HG03097 (cell line): ENCODE results near the gene CRB1.

Experiments used
- ATAC-seq: cut with Tn5 transposase; IDR thresholded peaks from one replicate; pipeline ENCODE4 v1.9.1; 2021; ENCODE audit not compliant: unreplicated experiment, low FRiP score

Gene CRB1

GRCh38 chr1:197302775-197303174, 34.7 kb downstream of the CRB1 start:
- ATAC-seq: no peak

GRCh38 chr1:197303463-197303862, 35.4 kb downstream of the CRB1 start:
- no peak for ATAC-seq

GRCh38 chr1:197304638-197305200, 36.7 kb downstream of the CRB1 start:
- ATAC-seq: no peak

DNA sequence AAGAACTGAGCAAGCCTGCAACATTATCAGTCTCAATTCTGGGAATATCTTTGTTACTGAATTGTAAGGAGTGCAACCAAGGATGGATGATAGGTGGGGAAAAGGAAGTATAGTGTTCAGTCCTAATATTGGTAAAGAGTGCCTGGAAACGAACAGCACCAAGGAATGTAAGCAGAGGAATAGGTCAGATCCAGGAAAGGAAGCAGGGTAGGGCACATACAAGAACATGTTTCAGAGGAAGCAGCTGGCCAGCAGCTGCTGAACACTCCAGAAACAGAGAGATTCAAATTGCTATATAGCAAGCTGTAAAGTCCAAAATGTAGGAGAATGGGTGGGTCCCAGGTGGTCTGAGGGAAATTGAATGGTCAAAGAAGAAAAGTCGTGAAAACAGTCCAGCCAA, 37.9 kb downstream of the CRB1 start:
- ATAC-seq: no peak

GRCh38 chr1:197306381-197307062, 38.5 kb downstream of the CRB1 start:
- no peak for ATAC-seq

DNA sequence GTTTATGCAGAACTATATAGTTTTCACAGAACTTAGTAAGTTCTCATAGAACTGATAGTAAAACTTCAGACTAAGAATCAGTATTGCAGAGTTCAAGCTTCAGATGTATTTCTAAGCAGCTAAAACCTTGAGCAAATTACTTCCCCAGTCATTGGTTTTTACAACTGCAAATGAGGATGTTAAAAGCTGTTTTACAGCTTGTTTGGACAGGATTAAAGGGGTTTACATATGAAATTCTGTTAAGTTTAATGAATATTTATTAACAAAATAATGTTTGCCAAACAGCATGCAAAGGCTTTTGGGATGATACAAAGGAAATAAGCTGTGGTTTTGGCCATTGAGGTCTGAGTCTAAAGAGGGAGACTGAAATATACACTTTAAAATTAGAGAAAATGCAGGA, 39.1 kb downstream of the CRB1 start:
- ATAC-seq: no peak

DNA sequence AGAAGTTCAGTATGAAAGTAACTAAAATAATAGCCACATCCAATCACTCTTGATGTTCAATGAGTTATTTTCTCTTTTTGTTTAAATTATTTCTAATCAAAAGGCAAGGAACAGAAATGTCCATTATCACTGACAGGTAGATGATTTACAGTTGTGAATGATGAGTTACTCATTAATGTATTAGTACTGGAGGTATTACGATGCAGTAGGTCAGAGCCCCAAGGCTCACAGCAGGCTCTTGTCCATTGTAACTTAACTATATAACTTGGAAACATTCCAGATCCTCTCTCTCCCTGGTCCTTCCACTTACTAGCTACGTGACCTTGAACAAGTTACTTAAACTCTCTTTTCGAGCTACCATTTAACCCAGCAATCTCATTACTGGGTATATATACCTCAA, 39.5 kb downstream of the CRB1 start:
- no peak for ATAC-seq

DNA sequence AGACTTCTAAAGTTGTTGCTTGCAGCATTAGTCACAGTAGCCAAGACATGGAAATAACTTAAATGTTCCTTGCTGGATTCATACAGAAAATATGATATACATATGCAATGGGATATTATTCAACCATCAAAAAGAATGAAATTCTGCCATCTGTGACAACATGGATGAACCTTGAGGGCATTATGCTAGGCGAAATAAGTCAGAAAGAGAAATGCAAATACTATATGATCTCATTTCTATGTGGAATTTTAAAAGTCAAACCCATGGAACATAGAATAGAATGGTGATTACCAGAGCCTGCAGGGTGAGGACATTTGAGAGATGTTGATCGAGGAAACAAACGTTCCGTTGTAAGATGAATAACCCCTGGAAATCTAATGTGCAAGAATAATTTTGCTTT, 43.0 kb downstream of the CRB1 start:
- ATAC-seq: no peak

GRCh38 chr1:197312163-197312562, 44.1 kb downstream of the CRB1 start:
- no peak for ATAC-seq

DNA sequence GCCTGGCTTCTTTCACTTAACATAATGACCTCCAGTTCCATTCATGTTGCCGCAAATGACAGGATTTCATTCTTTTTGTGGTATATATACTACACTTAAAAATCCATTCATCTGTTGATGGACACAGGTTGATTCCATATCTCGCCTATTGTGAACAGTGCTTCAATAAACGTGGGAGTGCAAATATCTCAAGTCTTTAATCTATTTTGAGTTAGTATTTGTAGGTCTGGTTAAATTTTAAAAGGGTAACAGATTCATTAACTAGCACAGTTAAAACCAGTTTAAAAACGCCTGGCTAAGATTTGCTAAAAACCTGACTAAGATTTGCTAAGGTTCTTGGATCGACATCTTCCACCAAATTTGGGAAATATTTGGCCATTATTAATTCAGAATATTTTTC, 45.7 kb downstream of the CRB1 start:
- no peak for ATAC-seq

DNA sequence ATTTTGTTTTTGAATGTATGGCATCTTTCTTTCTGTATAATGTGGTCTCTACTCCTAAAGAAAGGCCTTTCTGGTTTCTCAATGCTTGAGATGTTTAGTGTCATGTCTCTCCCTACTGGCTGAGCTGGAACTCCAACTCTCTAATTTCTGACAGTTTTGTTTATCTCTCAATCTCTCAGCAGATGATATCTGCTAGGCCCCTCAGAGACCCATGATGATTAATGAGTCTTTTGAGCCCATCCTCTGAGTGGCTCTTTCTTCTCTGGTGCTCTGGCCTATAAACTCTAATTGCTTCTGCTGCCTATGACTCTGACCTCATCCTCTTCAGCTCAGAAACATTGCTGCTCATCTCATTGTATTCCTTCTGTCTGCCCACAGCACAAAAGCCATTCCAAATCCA, 46.6 kb downstream of the CRB1 start:
- no peak for ATAC-seq

DNA sequence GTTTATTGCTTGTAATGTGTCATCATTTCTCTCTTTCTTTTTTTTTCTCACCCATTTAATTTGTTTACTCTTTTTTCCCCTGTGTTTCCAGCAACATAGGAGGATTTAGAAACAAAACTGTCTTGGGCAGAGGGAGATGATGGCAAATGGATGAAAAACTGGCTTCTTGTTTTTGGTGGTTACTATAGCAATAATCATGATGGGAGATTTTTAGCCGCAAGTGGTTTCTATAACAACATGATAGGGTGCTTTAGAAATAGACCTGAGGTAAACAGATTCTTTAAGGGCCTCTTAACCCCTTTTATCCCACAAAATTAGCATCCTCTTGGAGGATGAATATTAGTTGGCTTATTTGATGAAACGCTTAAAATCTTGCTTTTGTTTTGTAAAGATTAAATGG, 51.6 kb downstream of the CRB1 start:
- ATAC-seq: no peak

- no peak for ATAC-seq
These were observed 53.0 kb downstream of the CRB1 start for GRCh38 chr1:197320991-197321531.

- ATAC-seq: no peak
These were observed 53.8 kb downstream of the CRB1 start for GRCh38 chr1:197321811-197322210.

- ATAC-seq: no peak
These were observed 59.8 kb downstream of the CRB1 start for GRCh38 chr1:197327776-197328364.

- no peak for ATAC-seq
These were observed 62.2 kb downstream of the CRB1 start for GRCh38 chr1:197330213-197330612.

DNA sequence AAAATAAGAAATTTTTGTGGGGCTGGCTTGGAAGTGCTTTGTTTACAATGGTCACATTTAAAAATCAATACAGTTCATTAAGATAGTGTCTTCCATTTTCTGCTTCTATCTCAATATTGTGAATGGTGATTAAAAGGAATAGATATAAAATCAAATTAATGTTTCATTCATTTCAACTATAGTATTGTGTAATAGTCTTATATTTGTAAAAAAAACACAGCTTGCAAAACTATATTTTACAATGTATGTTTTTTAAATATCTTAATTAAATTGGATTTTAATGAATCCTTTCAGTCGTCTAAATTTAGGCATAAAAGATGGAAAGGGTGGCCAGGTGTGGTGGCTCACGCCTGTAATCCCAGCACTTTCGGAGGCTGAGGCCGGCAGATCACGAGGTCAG, 63.5 kb downstream of the CRB1 start:
- ATAC-seq: no peak

DNA sequence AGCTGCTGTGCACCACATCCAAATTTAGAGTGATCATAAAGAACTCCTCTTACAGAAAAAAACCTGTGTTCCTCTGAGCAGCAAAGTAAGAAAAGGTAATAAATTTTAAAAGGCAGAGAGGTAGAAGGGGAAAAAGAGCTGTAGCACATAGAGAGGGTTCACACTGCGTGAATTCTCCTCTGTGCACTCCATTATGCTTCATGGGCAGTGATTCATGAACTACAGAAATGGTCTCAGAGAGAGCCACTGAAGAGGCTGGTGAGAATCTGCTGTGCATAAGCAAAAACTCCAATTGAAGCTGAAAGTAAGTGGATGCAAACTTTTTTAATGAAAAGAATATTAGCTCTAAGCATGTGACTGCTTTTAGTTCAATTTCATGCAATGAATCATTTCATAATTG, 65.0 kb downstream of the CRB1 start:
- no peak for ATAC-seq

- ATAC-seq: no peak
These were observed 68.5 kb downstream of the CRB1 start for GRCh38 chr1:197336571-197336970.

- no peak for ATAC-seq
These were observed 71.3 kb downstream of the CRB1 start for GRCh38 chr1:197339106-197340060.

DNA sequence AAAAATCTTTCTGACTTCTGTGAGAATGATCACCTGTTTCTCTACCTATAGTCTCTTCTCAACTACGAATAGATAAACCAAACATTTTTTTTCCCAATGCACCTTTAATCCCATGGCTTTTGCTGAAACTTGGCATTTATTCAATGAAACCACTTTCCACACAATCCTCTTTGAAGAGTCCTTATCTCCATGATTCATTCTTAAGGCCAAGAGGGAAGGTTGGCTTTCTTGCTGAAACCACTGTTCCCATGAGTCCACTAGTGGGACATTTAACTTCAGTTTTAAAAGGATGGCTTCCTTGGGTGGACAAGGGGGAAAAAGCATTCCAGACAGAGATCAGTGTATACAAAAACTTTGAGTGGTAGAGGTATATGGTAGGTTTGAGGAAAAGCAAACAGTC, 73.6 kb downstream of the CRB1 start:
- no peak for ATAC-seq
